Mesodermal cell (in vitro differentiated cells): ENCODE results near the gene LINC00305. TPM values are rescaled to one million over a fixed set of nuclear protein-coding genes. Genes with fewer than 3 reads are reported as not detected.

Source experiments
- H3K27ac ChIP-seq: 2 replicates; pipeline ENCODE4 v1.7.0; 2013; ENCODE audit warnings: mild to moderate bottlenecking, low read depth, low read length, moderate library complexity; ENCODE audit not compliant: severe bottlenecking
- H3K36me3 ChIP-seq: 2 replicates; pipeline ENCODE4 v1.7.1; 2013; ENCODE audit warnings: mild to moderate bottlenecking, low read length, moderate library complexity; ENCODE audit not compliant: control insufficient read depth, insufficient read depth
- H3K4me1 ChIP-seq: one replicate; pipeline ENCODE4 v1.7.1; 2013; ENCODE audit warnings: mild to moderate bottlenecking, low read length; ENCODE audit not compliant: insufficient read depth, control insufficient read depth, poor library complexity, severe bottlenecking
- H3K4me3 ChIP-seq: 2 replicates; pipeline ENCODE4 v1.7.0; 2013; ENCODE audit warnings: low read length, control low read depth, mild to moderate bottlenecking; ENCODE audit not compliant: insufficient read depth, poor library complexity, severe bottlenecking; ENCODE audit errors: extremely low read depth
- H3K9me3 ChIP-seq: 2 replicates; pipeline ENCODE4 v1.7.1; 2013; ENCODE audit warnings: mild to moderate bottlenecking, low read length, moderate library complexity; ENCODE audit not compliant: control insufficient read depth
- WGBS, 2 experiments: methylation state at CpG; one replicate each; pipeline ENCODE4 v1.1.5; 2013; ENCODE audit warnings: missing lambda C conversion rate in 2 of 2; ENCODE audit not compliant: insufficient coverage in 2 of 2; 5-methylcytosine and 5-hydroxymethylcytosine counted together
- polyA plus RNA-seq, 2 experiments: library from polyadenylated mRNA; stranded (reverse); fragments of 50-300 nt; gene quantifications; one replicate each; pipeline ENCODE4 v1.2.3, GENCODE V29; 2013

LINC00305 gene
- polyA plus RNA-seq (2013, experiment 1 of 2): not detected
- not detected for polyA plus RNA-seq (2013, experiment 2 of 2)

DNA sequence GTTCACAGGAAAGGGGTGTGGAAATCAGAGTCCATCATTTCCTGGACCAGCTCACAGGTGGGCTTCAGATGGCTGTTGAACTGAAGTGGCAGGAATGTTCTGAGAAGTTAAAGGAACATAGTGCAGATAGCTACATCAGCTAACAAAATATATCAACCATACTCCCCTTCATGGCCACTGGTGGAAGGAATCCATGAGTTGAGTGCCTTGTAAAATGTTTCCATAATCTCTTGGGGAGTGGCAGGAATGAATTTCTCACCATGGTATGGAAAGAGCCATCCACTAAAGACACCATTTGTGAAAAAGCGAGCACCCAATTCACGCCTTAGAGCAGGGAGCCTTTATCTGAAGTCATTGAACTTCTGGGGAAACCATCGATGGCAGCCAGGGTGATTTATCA is at the start of gene LINC00305:
TSS of gene LINC00305 (minus strand) at position 101 of the 400 bp plus-strand sequence.
- no peaks in the 10 kb centered on the region for H3K4me1 ChIP-seq
- H3K36me3 ChIP-seq: no peaks in the 10 kb centered on the region
- no peaks in the 10 kb centered on the region for H3K9me3 ChIP-seq
- 89 to 94% methylated on average over 3 of the region's 3 CpGs for WGBS, 2 experiments
- no peak within 1 kb of the TSS for H3K27ac ChIP-seq
- no peak within 1 kb of the TSS for H3K4me3 ChIP-seq

DNA sequence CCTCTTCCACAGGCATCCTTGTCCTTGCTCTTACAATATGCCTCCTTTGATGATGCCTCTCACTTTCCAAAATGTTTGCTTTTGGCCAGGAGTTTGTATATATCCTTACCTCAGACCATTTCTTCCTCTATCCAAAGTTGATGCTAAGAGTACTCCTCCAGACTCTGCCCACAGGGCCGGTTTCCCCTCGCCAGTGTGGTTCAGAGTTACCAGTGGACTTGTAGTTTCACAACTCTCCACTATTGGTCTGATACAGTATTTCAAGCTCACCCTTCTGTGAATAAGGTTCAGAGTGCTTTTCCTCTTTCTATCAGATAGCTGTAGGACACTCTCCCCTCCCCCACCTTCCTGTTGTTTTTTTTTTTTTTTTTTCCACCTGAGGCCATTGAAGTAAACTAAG is 42.2 kb upstream of the LINC00305 start:
- Histone ChIP-seq H3K27ac (no peak overlapping the region), H3K9me3 (no peaks in the 10 kb centered on the region), H3K36me3 (no peaks in the 10 kb centered on the region), H3K4me1 (no peaks in the 10 kb centered on the region), H3K4me3 (no peak overlapping the region)
- 88% methylated on average over 2 of the region's 2 CpGs; no CpG with 5 or more reads in 1 of the 2 experiments for WGBS, 2 experiments

DNA sequence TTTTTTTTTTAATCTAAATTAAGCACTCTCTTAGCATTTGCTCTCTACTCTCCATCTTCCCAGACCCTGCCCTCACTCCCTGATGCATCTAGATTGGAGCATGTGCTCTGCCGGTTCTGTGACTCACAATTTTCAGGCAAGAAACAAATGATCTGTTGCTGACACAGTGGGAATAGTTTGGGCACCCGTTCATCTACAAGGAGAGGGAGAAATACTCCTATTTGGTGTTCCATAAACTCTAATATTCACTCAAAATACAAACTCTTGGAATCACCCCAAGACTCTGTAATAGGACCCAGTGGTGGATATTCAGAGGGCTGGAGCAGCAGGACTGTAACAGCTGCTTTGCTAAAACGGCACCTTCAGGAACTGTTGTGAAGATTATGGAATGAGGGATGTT is 37.1 kb upstream of the LINC00305 start:
- Histone ChIP-seq H3K27ac (no peak overlapping the region), H3K9me3 (no peaks in the 10 kb centered on the region), H3K4me1 (peaks cover 12% of the 10 kb centered on the region), H3K36me3 (no peaks in the 10 kb centered on the region), H3K4me3 (no peak overlapping the region)
- 64% methylated on average over 2 of the region's 3 CpGs; no CpG with 5 or more reads in 1 of the 2 experiments for WGBS, 2 experiments

DNA sequence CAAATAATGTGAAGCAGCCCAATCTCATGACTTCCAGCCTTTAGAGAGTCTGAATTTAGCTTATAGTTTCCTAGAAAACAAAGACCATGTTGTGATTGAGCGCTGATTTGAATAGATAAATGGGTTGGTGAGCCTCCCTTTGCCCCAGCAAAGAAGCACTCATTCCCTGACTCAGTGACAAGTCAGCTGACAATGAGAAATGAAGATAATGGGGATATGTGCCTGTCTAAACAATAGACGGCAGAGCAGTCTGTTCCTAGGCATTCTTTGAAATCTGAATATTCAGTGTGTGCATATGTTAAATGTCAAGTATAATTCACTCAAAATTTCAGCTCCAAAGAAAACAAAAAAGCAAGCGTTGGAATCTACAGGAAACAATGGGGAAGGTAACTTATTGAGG is 34.8 kb upstream of the LINC00305 start:
- 79 to 100% methylated on average over 1 to 2 of the region's 3 CpGs for whole genome bisulfite sequencing, 2 experiments
- Histone ChIP-seq H3K27ac (no peak overlapping the region), H3K9me3 (no peaks in the 10 kb centered on the region), H3K4me3 (no peak overlapping the region), H3K4me1 (peaks cover 12% of the 10 kb centered on the region), H3K36me3 (no peaks in the 10 kb centered on the region)

DNA sequence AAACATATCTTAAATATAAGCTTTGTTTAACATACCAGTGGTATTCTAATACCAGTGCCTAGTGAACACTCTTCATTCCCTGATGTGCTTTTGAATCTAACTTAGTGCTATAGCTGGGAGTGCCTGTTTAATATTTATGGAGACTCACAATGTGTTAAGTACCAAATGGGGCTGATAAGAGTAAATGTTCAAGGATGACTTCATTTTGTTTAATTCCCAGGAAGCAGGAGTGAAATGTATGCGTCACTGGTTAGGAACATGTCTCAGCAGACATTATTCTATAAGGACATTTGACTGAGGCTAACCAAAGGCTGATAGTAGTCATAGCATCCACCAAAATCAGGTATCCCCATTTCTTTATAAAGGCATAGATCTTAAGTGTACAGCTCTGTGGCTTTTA is 31.7 kb upstream of the LINC00305 start:
- H3K4me3 ChIP-seq: no peak overlapping the region
- peaks cover 12% of the 10 kb centered on the region for H3K4me1 ChIP-seq
- no peak overlapping the region for H3K27ac ChIP-seq
- H3K36me3 ChIP-seq: no peaks in the 10 kb centered on the region
- H3K9me3 ChIP-seq: no peaks in the 10 kb centered on the region
- no CpG with 5 or more reads among the region's 1 CpG for WGBS, 2 experiments

DNA sequence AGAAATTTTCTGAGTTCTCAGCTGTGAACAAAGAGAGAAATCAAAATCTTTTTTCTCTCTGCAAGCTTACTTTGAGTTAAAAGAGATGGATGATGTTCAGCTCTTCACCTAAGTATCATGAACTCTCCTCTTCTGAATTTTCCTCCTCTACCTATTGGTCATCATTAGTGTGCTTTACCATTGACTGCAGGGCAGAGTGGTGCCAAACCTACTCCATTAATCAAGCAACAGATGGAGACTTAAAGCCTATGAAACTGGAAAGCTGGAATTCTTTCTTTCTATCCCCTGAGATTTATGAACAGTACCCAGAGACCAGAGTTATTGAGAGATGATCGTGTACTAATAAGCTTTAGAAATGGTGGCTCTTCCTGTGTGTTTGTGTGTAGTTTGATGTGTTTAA is 31.3 kb upstream of the LINC00305 start:
- Histone ChIP-seq H3K36me3 (no peaks in the 10 kb centered on the region), H3K4me3 (no peak overlapping the region), H3K4me1 (peaks cover 12% of the 10 kb centered on the region), H3K27ac (no peak overlapping the region), H3K9me3 (no peaks in the 10 kb centered on the region)
- no CpG with 5 or more reads among the region's 1 CpG for WGBS, 2 experiments

DNA sequence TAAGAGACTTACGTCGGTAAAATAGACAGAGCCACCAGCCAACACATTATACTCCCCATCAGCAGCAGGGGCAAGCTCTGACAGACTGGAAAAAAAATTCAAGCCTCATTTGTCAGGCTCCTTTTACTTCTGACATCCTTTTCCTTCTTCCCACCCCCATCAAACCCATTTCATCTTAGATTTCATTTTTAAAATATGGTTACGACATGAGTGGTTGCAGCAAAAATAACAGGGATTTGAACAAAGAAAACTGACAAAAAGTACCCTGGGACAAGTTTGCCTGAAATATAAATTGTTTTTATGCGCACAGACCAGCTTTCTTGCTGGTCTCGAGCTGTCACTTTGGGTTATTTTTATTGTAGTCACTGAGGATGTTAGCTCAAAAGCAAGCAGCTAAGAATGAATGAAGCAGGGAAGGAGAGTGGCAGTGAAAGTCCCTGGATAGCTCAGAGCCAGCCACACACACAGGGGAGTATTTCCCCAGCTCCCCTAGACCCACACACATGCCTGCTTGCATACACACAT is 30.7 kb upstream of the LINC00305 start:
- Histone ChIP-seq H3K27ac (no peak overlapping the region), H3K9me3 (no peaks in the 10 kb centered on the region), H3K4me1 (peaks cover 10% of the 10 kb centered on the region), H3K4me3 (no peak overlapping the region), H3K36me3 (no peaks in the 10 kb centered on the region)
- WGBS, 2 experiments: 91 to 94% methylated on average over 4 of the region's 5 CpGs

DNA sequence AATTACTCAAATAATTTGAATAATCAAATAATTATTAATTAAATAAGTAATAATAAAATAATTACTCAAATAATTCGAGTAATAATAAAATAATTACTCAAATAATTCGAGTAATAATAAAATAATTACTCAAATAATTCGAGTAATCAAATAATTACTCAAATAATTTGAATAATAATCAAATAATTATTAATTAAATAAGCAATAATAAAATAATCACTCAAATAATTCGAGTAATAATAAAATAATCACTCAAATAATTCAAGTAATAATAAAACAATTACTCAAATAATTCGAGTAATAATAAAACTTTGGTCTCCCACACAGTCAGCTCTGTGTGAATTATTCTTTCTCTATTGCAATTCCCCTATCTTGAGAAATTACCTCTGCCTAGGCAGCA is 30.0 kb upstream of the LINC00305 start:
- no CpG with 5 or more reads among the region's 5 CpGs for WGBS, 2 experiments
- Histone ChIP-seq H3K4me3 (no peak overlapping the region), H3K4me1 (peaks cover 6% of the 10 kb centered on the region), H3K9me3 (no peaks in the 10 kb centered on the region), H3K36me3 (no peaks in the 10 kb centered on the region), H3K27ac (no peak overlapping the region)

GRCh38 chr18:64175432-64175831 is 26.5 kb upstream of the LINC00305 start:
- H3K4me1 ChIP-seq: no peaks in the 10 kb centered on the region
- H3K36me3 ChIP-seq: no peaks in the 10 kb centered on the region
- no peak overlapping the region for H3K27ac ChIP-seq
- no peak overlapping the region for H3K4me3 ChIP-seq
- peaks cover 3% of the 10 kb centered on the region for H3K9me3 ChIP-seq
- 64% methylated on average over 4 of the region's 7 CpGs; no CpG with 5 or more reads in 1 of the 2 experiments for WGBS, 2 experiments

- H3K4me1 ChIP-seq: no peaks in the 10 kb centered on the region
- no peaks in the 10 kb centered on the region for H3K36me3 ChIP-seq
- H3K9me3 ChIP-seq: peaks cover 3% of the 10 kb centered on the region
- H3K27ac ChIP-seq: no peak overlapping the region
- no CpG with 5 or more reads among the region's 1 CpG for WGBS, 2 experiments
- H3K4me3 ChIP-seq: no peak overlapping the region
These were observed 22.7 kb upstream of the LINC00305 start for GRCh38 chr18:64171576-64171975.

GRCh38 chr18:64167408-64167925 is 18.6 kb upstream of the LINC00305 start:
- H3K9me3 ChIP-seq: peaks cover 3% of the 10 kb centered on the region
- H3K4me3 ChIP-seq: no peak overlapping the region
- H3K4me1 ChIP-seq: no peaks in the 10 kb centered on the region
- H3K27ac ChIP-seq: no peak overlapping the region
- no peaks in the 10 kb centered on the region for H3K36me3 ChIP-seq
